GM18511 (cell line): ENCODE measurements around the gene PRPSAP1.
"Not testable (repeated sequence)": the region's sequence is repeated elsewhere in the genome, so short reads cannot be mapped to it uniquely, and the experiment has no call there.

Source experiments
- ATAC-seq: cut with Tn5 transposase; IDR thresholded peaks from one replicate; pipeline ENCODE4 v1.9.1; 2021; ENCODE audit warnings: mild to moderate bottlenecking, moderate library complexity; ENCODE audit not compliant: unreplicated experiment

The PRPSAP1 gene

DNA sequence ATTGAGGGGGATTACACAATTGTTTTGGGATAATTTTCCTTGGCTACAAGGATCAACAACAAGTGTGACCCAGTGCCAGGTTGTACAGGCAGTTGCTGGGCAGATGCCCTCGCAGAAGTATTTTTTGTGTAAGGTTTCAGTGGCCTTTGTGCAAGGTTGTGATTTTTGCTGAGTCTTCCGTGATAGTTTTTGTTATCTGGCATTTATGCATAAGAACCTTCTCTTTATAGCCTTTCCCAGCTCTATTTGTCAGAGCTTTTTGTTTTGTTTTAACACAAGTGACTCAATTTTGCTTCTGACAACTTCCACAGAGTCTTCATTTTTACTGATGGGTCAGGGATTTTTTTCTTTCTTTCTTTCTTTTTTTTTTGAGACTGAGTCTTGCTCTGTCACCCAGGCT lies 6.7 kb upstream of the PRPSAP1 start:
- ATAC-seq, result no peak

- not testable (repeated sequence) for ATAC-seq
These were observed 6.1 kb upstream of the PRPSAP1 start for GRCh38 chr17:76359776-76360175.

- ATAC-seq, result no peak
These were observed 5.7 kb upstream of the PRPSAP1 start for GRCh38 chr17:76359375-76359774.

GRCh38 chr17:76357597-76358158 lies 4.0 kb upstream of the PRPSAP1 start:
- no peak for ATAC-seq

- ATAC-seq, result no peak
These were observed 3.2 kb upstream of the PRPSAP1 start for GRCh38 chr17:76356803-76357456.

GRCh38 chr17:76354747-76355310 lies 1.1 kb upstream of the PRPSAP1 start:
- no peak for ATAC-seq

GRCh38 chr17:76354317-76354729 lies 607 bp upstream of the PRPSAP1 start:
- no peak for ATAC-seq

DNA sequence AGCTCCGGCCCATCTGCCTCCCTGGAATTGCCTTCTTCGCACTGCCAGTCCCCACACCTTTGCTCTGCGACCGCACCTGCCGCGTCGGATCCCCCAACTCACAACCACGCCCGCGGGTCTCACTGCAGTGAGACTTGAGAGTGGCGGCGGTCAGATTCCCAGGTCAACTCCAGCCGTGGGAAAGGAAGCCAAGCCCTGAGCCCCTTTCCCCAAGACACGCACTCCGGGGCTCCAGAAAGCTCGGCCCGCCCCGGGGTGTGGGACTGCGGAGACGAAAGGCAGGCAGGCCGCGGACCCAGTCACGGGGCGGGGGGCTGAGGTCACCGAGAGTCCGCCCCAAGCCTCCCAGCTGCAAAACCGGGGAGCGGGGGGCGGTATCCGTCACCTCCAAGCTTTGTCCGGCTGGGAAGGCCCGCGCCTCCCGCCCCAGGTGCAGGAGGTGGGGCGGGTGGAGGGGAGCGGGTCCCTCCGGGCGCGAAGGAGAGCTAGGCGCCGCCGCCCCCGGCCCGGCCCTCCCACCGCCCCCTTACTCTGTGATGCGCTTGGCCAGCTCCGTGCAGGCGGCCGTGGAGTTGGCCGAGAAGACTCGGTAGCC lies 615 bp downstream of the PRPSAP1 start:
- ATAC-seq, result peak; percentile 25

DNA sequence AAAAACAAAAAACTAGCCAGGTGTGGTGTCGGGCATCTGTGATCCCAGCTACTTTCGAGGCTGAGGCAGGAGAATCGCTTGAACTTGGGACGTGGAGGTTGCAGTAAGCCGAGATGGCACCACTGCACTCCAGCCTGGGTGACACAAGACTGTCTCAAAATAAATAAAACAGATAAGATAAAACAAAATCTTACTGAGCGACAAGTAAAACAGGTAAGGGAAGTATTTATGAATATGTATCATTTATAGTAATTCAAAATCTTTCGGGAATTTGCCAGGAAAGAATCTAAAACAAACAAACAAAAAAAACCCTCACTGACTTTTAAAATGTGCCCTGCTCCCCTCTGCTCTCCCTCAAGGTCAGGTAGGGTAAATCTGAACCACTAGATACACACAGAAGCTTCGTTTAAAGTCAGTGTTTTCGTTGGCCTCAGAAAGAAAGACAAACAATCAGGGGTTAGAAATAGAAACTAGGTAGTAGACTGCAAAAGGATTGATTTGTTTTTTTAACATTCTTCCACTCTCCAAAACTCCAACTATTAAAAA lies 2.1 kb downstream of the PRPSAP1 start:
- ATAC-seq, result no peak

DNA sequence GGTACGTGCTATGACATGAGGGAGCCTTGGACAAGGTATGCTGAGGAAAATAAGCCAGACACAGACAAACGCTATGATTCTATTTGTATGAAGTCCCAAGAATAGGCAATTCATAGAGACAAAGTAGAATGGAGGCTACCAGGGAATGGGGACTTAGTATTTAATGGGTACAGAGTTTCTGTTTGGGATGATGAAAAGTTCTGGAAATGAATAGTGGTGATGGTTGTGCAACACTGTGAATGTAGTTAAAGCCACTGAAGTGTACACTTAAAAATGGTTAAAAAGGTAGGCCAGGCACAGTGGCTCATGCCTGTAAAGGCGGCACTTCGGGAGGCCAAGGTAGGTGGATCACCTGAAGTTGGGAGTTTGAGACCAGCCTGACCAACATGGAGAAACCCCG lies 3.3 kb downstream of the PRPSAP1 start:
- ATAC-seq, result no peak

DNA sequence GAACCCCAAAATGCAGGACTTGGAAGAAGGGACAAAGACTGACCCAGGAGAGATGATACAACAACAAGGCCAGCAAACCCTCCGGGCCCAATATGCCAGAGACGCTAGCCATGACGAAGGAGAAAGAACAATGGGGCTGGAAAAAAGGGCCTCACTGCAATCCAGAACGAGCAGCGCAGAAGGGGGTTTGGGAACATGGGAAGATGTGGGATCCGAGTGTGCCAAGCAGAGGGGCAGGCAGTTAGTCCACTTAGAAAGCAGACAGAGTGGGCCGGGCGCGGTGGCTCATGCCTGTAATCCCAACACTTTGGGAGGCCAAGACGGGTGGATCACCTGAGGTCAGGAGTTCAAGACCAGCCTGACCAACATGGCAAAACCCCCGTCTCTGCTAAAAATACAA lies 6.8 kb downstream of the PRPSAP1 start:
- not testable (repeated sequence) for ATAC-seq

DNA sequence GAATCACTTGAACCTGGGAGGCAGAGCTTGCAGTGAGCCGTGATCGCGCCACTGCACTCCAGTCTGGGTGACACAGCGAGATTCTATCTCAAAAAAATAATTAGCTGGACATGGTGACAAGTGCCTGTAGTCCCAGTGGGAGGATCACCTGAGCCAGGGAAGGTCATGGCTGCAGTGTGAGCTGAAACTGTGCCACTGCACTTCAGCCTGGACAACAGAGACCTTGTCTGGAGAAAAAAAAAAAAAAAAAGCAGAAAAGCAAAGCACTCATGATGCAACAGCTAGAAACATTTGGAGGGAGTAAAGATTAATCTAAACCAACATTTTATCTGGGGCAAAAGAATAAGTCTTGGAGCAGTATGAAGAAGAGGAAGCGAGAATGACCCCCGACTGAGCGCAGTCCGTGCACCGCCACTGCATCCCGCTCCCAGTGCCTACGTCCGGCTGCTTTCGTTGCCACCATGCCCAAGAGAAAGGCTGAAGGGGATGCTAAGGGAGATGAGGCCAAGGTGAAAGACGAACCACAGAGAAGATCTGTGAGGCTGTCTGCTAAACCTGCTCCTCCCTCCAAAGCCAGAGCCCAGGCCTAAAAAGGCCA lies 8.2 kb downstream of the PRPSAP1 start:
- no peak for ATAC-seq

GRCh38 chr17:76343106-76343505 lies 10.6 kb downstream of the PRPSAP1 start:
- ATAC-seq, result no peak

DNA sequence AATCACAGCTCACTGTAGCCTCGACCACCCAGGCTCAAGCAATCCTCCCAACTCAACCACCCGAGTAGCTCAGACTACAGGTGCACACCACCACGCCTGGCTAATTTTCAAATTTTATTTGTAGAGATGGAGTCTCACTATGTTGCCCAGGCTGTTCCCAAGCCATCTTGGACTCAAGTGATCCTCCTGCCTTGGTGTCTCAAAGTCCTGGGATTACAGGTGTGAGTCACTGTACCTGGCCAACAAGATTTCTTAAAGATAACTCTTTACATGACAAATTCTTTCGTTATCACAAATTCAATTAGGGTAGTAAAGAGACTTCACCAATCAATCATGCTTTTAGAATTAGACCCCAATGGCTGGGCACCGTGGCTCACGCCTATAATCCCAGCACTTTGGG lies 12.4 kb downstream of the PRPSAP1 start:
- no peak for ATAC-seq

GRCh38 chr17:76337413-76337777 lies 16.3 kb downstream of the PRPSAP1 start:
- ATAC-seq, result no peak

DNA sequence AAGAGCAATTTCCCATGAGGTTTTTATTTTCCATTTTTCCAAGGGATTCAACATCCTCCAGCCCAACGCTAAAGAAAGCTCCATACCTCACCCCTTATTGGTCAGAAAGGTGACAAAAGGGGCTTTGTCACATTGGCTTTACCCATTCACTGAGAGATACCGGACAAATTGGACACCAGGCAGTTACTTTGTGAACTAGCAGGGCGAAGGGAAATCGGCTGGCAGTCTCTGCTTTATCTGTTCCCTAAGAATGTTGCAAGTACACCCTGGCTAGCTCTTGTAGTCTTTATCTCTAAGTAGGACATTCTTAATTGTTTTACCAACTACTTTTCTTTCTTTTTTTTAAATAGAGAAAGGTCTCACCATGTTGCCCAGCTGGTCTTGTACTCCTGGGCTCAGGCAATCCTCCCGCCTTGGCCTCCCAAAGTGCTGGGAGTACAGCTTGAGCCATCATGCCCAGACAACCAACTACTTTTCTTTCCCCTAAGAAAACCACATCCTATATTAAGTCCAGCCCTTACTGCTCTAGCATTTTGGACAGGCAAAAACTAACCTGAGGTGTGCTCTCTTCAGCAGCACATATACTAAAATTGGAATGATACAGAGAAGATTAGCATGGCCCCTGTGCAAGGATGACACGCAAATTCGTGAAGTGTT lies 16.8 kb downstream of the PRPSAP1 start:
- ATAC-seq, result no peak

- ATAC-seq, result no peak
These were observed 17.9 kb downstream of the PRPSAP1 start for GRCh38 chr17:76335716-76336381.

DNA sequence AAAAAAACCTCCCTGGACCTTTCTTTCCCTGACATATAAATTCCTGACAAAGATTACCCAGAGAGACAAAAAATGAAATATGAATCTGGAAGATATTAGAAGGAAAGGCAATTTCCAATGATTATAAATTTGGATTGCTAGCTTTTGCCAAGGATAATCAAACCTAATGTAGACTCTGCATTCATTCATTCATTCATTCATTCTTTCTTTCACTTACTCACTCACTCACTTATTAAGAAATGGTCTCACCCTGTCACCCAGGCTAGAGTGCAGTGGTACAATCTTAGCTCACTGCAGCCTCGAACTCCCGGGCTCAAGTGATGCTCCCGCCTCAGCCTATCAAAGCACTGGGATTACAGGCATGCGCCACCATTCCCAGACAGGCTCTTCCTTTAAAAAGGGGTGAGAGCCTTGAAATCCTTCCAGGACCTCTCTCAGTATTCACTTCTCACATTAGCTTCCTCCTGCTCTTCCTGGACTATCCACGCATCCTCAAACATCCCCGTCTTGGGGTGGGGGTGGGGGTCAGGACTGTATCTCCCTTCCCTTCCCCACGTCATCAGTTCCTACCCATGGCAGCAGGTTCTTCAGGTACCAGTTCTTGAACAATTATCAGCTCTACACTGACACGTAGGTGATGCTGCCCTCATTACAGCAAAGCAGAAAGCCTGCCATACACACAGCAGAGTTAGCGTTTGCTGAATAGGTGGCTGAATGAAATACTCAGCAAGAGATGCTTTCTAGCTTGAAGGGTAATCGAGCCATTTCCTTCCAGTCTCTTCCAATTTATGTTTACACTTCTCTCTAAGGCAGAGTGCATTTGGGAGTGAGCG lies 19.8 kb downstream of the PRPSAP1 start:
- ATAC-seq, result no peak

- no peak for ATAC-seq
These were observed 22.6 kb downstream of the PRPSAP1 start for GRCh38 chr17:76331083-76331482.

DNA sequence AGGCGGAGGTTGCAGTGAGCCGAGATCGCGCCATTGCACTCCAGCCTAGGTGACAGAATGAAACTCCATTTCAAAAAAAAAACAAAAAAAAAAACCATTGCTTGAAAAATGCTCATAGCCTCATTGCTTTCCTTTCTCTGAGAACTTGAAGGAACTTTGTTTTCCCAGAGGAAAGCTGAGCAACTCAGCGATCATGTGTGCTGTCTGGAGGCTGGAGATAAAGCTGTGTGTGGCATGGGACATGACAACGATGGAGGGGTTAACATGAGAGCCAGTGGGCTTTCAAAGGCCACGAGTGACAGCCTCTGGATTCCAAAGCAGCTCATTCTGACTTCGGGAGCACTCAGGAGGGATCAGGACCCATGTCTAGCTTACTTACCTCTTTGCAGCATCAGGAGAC lies 24.1 kb downstream of the PRPSAP1 start:
- no peak for ATAC-seq
